ENCODE data around the gene COPE. TPM values are rescaled to one million over a fixed set of nuclear protein-coding genes. Genes with fewer than 3 reads are reported as not detected.

Gene COPE
- total RNA-seq, 6 experiments from 2014 or later, result 67.4 to 240 (median 97.1) TPM

DNA sequence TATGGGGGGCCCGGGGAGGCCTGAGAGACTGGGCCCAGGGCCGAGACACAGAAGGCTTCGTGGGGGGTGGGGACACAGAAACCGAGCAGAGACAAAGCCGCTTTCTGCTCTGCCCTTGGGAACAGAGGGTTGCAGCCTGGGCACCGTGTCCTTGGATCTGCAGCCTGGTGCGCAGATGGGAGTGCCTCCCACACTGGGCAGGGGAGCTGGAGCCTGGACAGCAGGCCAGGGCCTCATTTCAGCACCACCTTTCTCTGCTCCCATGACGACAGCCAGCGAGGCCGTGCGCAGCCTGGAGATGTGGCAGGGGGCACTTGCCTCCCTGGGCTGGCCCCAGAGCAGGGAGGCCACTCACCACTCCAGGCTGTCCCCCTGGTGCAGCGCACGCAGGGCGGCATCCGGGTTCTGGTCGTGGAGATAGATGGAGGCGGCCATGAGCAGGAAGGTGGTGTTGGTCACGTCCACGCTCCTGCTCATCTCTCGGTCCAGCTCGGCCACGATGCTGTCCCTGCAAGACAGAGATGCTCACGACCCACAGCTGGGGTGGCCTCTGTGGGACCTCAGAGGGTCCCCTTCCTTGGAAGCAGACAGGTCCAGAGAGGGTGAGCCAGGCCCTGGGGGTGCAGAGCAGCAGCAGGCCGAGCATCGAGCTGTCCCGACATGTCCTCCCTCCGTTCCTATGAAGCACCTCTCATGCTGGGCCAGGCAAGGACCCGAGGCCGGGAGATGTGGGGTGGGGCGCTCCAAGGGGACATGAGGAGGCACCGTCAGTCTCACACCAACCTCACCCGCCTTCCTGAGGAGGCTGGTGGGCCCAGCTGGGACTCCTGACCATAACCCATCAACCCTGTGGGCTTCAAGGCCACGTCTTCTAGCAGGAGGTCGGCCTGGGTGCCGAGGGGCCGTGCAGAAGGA, 12.3 kb downstream of the COPE start:
- DNase-seq (no peak), ATAC-seq (no peak)
- no CpG with 5 or more reads among the region's 36 CpGs for WGBS (ENCODE audit: insufficient coverage, low coverage, low lambda C conversion rate, missing lambda C conversion rate)
- H3K4me3 ChIP-seq, result no peak overlapping the region
- H3K27ac ChIP-seq, result no peak overlapping the region
- peaks cover 0 to 20% (median 9%) of the 10 kb centered on the region in 4 donors for H3K36me3 ChIP-seq
- no peak for TF ChIP-seq POLR2A (IDR thresholded peaks at IDR 0.05)
- TF ChIP-seq, protein P1, sequence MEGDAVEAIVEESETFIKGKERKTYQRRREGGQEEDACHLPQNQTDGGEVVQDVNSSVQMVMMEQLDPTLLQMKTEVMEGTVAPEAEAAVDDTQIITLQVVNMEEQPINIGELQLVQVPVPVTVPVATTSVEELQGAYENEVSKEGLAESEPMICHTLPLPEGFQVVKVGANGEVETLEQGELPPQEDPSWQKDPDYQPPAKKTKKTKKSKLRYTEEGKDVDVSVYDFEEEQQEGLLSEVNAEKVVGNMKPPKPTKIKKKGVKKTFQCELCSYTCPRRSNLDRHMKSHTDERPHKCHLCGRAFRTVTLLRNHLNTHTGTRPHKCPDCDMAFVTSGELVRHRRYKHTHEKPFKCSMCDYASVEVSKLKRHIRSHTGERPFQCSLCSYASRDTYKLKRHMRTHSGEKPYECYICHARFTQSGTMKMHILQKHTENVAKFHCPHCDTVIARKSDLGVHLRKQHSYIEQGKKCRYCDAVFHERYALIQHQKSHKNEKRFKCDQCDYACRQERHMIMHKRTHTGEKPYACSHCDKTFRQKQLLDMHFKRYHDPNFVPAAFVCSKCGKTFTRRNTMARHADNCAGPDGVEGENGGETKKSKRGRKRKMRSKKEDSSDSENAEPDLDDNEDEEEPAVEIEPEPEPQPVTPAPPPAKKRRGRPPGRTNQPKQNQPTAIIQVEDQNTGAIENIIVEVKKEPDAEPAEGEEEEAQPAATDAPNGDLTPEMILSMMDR (IDR thresholded peaks at IDR 0.05), result no peak
- H3K9me3 ChIP-seq, result no peaks in the 10 kb centered on the region
- H3K4me1 ChIP-seq, result no peaks in the 10 kb centered on the region
- H3K27me3 ChIP-seq, result no peaks in the 10 kb centered on the region
- intact Hi-C loops (cut with DNase I), result no loop called here

DNA sequence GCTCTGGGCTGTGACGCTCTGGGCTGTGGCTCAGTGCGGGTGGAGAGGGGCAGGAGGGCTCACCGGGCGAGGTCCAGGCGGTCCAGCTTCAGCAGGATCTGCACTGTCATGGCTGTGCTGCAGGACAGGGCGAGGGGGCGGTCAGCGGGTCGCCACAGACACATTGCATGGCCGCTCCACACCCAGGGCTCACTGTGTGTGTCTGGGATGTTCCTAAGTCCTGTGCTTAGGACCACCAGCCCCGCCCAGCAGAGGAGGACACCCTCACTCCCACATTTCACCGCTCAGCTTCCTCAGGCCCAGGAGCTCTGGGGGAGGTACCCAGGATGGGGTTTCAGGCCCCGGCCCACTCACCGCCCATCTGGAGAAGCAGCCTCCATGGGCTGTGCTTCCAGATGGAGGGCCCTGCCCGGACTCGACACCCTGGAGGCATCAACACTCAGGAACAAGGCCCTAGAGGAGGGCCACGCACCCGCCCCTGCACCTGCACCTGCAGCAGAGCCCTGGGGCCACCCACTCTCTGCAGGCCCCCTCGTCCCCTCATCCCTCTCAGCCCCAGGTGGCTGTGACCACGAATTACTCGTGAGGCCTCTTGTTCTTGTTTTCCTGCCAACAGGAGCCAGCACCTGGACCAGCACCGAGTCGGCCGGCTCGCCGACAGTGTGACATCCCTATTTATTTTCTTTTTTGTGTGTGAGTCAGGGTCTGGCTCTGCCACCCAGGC, 13.5 kb downstream of the COPE start:
- peaks cover 0 to 20% (median 9%) of the 10 kb centered on the region in 4 donors for H3K36me3 ChIP-seq
- H3K27ac ChIP-seq, result no peak overlapping the region
- peak in 1 of 3 donors; percentile 43 for DNase-seq
- TF ChIP-seq, protein P1 (IDR thresholded peaks at IDR 0.05), result no peak
- no peak for TF ChIP-seq POLR2A (IDR thresholded peaks at IDR 0.05)
- no peaks in the 10 kb centered on the region for H3K9me3 ChIP-seq
- intact Hi-C loops (cut with DNase I), result no loop called here
- ATAC-seq, result no peak
- H3K4me3 ChIP-seq, result no peak overlapping the region
- H3K27me3 ChIP-seq, result no peaks in the 10 kb centered on the region
- WGBS (ENCODE audit: insufficient coverage, low coverage, low lambda C conversion rate, missing lambda C conversion rate), result 88% methylated on average over 5 of the region's 26 CpGs
- H3K4me1 ChIP-seq, result no peaks in the 10 kb centered on the region

DNA sequence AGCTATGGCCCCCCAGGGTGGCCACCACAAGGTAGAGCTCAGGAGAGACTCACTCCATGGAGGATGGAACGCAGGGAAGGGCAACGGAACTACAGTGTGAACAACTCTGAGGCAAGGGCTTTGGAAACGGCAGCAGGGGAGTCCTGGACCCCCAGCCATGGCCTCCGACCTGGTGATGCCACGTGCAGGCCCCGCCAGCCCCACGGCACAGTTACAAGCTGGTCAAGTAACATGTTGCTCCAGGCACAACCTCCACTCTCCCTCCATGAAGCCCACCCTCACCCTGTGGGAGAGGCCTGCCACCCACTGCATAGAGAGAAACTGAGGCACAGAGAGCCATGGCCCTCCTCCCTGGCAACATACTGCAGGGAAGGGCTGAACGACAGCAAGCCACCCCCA, 14.1 kb downstream of the COPE start:
- ATAC-seq (no peak), DNase-seq (peak in 1 of 3 donors; percentile 43)
- Histone ChIP-seq H3K4me1 (no peaks in the 10 kb centered on the region), H3K27me3 (no peaks in the 10 kb centered on the region), H3K4me3 (no peak overlapping the region), H3K36me3 (peaks cover 0 to 20% (median 10%) of the 10 kb centered on the region in 4 donors), H3K27ac (no peak overlapping the region), H3K9me3 (no peaks in the 10 kb centered on the region)
- intact Hi-C loops (cut with DNase I), result no loop called here
- WGBS (ENCODE audit: insufficient coverage, low coverage, low lambda C conversion rate, missing lambda C conversion rate), result no CpG with 5 or more reads among the region's 8 CpGs
- TF ChIP-seq POLR2A (IDR thresholded peaks at IDR 0.05), result no peak
- TF ChIP-seq, protein P1 (IDR thresholded peaks at IDR 0.05), result no peak

DNA sequence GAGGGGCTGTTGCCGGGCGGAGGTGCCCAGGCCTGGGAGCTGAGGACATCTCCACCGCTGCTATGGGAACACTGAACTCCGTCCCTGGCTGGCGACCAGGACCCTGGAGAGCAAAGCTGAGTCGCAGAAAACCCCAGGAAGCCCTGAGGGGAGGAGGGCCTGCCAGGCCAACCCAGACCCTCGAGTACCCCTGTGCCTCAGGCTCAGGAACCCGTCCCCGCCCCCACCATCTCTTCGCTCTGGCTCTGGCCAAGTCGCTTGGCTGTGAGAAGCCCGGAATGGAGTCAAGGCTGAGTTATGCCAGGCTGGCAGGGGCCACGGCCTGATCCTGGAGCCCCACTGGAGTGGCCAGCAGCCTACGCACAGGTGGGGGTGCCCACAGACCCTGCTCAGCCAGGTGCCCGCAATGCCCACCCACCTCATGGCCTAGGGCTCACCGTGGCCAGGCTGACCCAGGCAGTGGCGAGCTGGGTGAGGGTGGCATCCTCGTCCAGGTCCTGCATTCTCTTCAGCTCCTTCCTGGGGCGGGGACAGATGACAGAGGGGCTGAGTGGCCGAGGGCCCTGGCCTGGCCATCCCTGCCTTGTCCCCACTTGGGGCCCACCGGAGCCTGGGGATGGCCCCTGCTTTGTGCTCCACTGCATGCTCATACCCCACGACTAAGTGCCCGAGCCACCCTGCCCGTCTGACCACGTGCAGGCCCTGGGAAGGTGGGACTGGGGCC, 14.7 kb downstream of the COPE start:
- Histone ChIP-seq H3K9me3 (no peaks in the 10 kb centered on the region), H3K36me3 (peaks cover 0 to 20% (median 10%) of the 10 kb centered on the region in 4 donors), H3K27me3 (no peaks in the 10 kb centered on the region), H3K4me1 (no peaks in the 10 kb centered on the region), H3K4me3 (no peak overlapping the region), H3K27ac (no peak overlapping the region)
- WGBS (ENCODE audit: insufficient coverage, low coverage, low lambda C conversion rate, missing lambda C conversion rate), result 95% methylated on average over 4 of the region's 25 CpGs
- DNase-seq (peak in 1 of 3 donors; percentile 45), ATAC-seq (no peak)
- intact Hi-C loops (cut with DNase I), result no loop called here
- TF ChIP-seq, protein P1 (IDR thresholded peaks at IDR 0.05), result no peak
- TF ChIP-seq POLR2A (IDR thresholded peaks at IDR 0.05), result no peak
